Glomerular endothelial cell (primary cell): ENCODE measurements around the gene CRLF3. TPM values are rescaled to one million over a fixed set of nuclear protein-coding genes. Genes with fewer than 3 reads are reported as not detected.
"Not testable (repeated sequence)": the region's sequence is repeated elsewhere in the genome, so short reads cannot be mapped to it uniquely, and the experiment has no call there.

ENCODE experiments used
- DNase-seq: peaks from one replicate; pipeline ENCODE4 v3.0.0-alpha.2; 2011; ENCODE audit warnings: low read depth, low spot score; ENCODE audit errors: extremely low read depth
- total RNA-seq: library from RNA; depleted of rRNA; stranded (reverse); fragments of >200 nt; gene quantifications from 2 replicates; pipeline ENCODE4 v1.2.3, GENCODE V29; 2015

Gene CRLF3, protein sequence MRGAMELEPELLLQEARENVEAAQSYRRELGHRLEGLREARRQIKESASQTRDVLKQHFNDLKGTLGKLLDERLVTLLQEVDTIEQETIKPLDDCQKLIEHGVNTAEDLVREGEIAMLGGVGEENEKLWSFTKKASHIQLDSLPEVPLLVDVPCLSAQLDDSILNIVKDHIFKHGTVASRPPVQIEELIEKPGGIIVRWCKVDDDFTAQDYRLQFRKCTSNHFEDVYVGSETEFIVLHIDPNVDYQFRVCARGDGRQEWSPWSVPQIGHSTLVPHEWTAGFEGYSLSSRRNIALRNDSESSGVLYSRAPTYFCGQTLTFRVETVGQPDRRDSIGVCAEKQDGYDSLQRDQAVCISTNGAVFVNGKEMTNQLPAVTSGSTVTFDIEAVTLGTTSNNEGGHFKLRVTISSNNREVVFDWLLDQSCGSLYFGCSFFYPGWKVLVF
- total RNA-seq, result 8.7 and 13.4 TPM in 2 replicates

- no peak for DNase-seq
Observed at GRCh38 chr17:30824356-30825145, at the start of gene CRLF3. CRLF3 (minus strand) TSS chr17:30824692; CDS start chr17:30824651, 41 bp downstream.

DNA sequence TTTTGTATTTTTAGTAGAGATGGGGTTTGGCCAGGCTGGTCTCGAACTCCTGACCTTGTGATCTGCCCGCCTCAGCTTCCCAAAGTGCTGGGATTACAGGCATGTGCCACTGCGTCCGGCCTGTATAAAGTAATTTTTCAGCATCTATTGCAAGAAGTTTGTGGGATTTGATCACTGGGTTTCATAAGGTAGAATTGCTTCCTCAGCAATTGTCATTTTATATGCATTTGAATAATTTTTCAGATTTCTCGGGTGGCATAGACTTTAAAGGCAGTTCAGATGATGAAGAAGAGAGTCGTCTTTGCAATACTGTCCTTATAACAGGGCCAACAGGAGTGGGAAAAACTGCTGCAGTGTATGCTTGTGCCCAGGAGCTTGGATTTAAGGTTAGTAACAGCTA lies 44.5 kb upstream of the CRLF3 start:
- DNase-seq, result no peak

DNA sequence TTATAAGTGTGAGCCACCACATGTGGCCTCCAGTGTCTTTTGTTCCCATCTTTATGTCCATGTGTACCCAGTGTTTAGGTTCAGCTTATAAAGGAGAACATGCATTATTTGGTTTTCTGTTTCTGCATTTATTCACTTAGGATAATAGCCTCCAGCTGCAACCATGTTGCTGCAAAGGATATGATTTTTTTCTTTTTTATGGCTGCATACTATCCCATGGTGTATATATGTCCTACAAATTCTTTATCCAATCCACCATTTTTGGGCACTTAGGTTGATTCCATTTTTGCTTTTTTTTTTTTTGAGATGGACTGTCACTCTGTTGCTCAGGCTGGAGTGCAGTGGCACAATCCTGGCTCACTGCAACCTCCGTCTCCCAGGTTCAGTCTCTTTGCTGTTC lies 40.1 kb upstream of the CRLF3 start:
- no peak for DNase-seq

- no peak for DNase-seq
Observed at GRCh38 chr17:30858556-30859250, 34.2 kb upstream of the CRLF3 start.

DNA sequence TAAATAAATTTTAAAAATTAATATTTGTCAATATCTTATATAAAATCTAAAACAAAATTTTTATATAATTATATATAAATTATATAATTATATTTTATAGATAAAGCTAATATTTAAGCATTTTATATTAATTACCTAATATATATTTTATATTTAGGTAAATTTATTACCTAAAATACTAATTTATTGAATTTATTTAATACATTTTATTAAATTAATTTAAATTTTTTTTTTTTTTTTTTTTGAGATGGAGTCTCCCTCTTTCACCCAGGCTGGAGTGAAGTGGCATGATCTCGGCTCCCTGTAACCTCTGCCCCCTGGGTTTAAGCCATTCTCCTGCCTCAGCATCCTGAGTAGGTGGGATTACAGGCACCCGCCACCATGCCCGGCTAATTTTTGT lies 29.7 kb upstream of the CRLF3 start:
- DNase-seq, result no peak

DNA sequence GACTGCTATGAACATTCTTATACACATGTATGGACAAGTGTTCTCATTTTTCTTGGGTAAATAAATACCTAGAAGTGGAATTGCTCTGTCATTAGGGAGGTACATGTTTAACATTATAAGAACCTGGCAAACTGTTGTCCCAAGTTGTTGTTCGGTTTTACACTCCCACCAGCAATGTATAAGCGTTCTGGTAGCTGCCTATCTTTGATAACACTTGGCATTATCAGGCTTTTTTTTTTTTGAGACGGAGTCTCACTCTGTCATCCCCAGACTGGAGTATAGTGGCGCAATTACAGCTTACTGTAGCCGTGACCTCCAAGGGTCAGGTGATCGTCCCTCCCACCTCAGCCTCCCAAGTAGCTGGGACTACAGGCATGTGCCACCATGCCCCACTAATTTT lies 23.5 kb upstream of the CRLF3 start:
- DNase-seq, result no peak

DNA sequence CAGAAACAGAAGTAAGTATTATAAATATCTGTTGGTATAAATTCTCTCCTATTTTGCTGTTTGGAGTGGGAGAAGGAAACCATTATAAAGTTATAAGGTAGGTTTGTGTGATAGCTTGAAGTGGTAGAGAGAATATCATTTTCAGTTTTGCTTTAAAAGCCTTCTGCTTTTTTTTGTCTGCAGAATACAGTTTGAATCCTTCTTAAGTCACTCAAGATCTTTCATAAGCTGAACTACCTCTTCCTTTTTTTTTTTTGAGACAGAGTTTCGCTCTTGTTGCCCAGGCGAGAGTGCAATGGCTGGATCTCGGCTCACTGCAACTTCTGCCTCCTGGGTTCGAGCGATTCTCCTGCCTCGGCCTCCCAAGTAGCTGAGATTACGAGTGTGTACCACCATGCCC lies 16.3 kb upstream of the CRLF3 start:
- no peak for DNase-seq

- DNase-seq, result no peak
Observed at GRCh38 chr17:30838202-30838807, 13.8 kb upstream of the CRLF3 start.

GRCh38 chr17:30832438-30833124 lies 8.1 kb upstream of the CRLF3 start:
- no peak for DNase-seq

DNA sequence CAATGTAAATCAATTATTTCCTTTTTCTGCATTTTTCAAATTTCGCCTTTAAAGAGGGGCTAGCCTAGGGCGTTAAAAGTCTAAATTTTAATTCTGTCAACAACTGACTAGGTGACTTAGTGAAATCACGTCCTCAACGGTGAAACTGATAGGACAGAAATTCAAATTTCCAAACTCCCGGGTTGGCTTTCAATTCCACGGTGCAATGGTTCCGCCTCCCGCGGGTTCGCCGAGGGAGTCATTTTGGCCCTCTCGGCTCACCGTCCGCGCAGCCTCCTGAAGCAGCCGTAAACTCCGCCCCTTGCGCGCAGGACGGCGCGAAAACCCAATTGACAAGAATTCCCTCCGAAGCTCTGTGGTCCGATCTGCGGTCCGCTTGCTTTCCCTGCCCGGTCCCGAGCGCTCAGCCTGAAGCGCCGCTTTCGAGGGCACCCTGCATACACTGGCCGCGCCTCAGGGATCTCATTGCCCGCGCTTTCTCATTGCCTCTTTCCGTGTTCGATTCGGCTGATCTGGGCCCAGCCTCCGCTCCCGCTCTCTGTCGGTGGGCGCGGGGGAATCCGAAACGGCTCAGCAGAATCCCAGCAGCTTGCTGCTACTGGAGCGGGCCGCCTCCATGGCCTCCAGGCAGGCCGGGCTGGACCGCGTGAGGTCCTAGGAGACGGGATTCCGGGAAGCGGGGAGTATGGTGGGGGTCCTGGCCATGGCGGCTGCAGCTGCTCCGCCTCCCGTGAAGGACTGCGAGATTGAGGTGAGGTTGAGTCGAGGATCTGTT lies 7.4 kb upstream of the CRLF3 start, which contains the start of gene ATAD5:
Gene ATAD5 (plus strand): TSS at position 304 of the 775 bp plus-strand sequence. CDS start 382 bp downstream, at position 686.
- DNase-seq, result peak; percentile 66

DNA sequence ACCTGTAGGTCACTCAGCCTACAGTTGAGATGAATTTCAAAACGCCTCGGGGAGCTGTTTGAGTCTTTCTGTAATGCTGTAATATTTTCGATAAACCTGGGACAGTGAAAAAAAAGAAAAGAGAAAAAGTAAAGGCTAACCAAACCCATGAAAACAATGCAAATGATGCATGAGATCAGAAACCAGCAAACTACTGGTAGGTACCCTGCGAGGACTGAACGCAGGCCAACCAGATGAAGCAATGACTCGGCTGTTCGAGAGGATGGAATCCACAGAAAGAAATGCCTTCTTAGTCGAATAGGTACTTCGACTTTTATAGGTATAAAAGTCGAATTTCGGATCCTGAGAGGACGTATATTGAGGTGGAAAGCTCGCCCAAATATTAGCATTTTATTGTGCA lies 6.8 kb upstream of the CRLF3 start:
- no peak for DNase-seq

DNA sequence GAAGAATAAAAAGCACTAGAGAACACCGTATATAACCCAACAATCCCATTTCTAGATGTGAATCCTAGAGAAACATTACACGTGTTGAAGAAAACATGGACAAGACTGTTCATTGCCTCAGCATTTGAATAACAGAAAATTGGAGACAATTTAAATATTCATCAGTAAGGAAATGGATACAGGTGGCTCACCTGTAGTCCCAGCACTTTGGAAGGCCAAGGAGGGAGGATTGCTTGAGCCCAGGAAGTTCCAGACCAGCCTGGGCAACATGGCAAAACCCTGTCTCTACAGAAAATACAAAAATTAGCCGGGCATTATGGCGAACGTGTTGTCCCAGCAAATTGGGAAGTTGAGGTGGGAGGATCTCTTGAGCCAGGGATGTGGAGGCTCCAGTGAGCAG lies 4.5 kb upstream of the CRLF3 start:
- DNase-seq, result no peak

DNA sequence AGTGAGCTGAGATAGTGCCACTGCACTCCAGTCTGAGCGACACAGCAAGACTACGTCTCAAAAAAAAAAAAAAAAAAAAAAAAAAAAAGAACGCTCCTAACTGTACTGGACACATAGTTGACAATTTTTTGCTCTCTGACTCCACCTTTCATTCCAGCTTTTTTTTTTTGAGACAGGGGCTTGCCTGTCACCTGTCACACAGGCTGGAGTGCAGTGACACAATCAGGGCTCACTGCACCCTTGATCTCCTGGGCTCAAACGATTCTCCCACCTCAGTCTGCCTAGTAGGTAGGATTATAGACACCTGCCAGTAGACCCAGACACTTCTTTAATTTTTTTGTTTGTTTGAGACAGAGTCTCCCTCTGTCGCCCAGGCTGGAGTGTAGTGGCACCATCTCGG lies 2.6 kb upstream of the CRLF3 start:
- DNase-seq, result no peak

- no peak for DNase-seq
Observed at GRCh38 chr17:30824002-30824355, 513 bp downstream of the CRLF3 start.

GRCh38 chr17:30823421-30823820 lies 1.1 kb downstream of the CRLF3 start:
- DNase-seq, result no peak

GRCh38 chr17:30822919-30823318 lies 1.6 kb downstream of the CRLF3 start:
- DNase-seq, result not testable (repeated sequence)

- DNase-seq, result no peak
Observed at GRCh38 chr17:30821871-30822723, 2.4 kb downstream of the CRLF3 start.

GRCh38 chr17:30819971-30820705 lies 4.4 kb downstream of the CRLF3 start:
- DNase-seq, result no peak
